Right kidney (tissue), 1 donor: ENCODE measurements around the gene TSHR.

Experiments used
- DNase-seq: peaks from one replicate; pipeline ENCODE4 v3.0.0-alpha.2; 2016

TSHR gene

GRCh38 chr14:81141426-81141825, 186.0 kb downstream of the TSHR start:
- DNase-seq: no peak

- no peak for DNase-seq
These were observed 188.4 kb downstream of the TSHR start for GRCh38 chr14:81143793-81144192.

DNA sequence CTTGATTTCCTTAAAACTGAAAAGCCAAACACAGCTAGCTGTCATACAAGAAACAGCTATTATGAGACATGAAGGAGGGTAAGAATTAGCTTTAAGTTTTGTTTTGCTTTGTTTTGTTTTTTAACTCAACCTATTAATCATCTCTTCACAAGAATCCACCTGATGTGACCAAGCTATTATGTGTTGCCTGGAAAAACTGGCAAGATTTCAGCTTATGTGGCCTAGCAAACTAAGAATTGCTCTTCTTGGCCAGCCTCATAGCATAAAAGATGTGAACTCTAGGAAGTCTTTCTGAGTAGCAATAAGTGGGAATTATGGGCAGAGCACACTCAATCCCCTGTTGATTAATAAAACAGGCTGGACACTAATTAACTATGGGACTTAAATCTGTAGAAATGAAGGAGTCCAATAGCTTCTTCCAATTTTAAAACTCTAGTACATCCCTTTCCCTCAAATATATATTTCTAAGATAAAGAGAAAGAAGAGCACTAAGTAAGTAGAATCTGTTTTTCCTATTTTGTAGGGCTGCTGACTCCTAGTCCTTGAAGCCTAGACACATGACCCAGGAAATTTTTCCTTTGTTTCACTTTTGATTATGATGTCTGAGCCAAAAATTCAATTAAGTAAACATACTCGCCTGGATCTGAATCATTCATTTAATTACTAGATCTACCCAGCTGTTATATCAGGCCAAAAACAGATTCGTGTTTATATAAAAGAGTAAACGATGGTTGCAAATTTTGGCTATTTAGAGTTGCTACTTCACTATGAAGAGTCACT, 189.6 kb downstream of the TSHR start:
- DNase-seq: no peak

DNA sequence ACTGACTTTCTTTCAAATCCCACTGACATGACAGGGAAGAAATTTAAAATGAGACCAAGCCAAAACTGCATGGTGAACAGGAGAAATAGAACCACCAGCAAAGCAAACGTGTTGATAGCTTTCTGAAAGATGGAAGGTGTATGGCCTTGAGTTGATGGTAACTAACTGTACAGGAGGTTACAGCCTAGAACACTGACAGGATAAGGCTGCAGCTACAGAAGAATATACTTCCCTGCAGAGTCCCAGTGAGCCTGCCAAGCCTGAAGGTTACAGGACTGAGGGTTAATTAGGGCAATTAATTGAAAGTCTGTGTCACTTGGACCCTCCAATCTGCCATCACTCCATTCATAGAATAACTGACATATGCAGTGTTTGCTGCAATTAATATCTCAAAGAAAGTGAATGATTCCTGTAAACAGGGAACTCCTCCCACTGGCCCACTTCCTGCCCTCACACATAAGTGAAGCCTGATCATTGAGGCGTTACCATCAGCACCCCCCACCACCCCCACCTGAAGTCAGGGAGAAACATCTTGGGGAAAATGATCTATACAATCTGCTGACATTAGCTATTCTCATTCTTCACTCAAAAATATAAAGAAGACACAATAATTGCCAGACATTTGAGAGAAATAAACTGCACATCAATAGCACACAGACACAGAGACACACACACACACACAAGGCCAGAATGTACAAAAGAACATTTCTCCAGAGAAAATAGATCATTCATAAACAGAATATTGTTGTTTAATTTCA, 191.9 kb downstream of the TSHR start:
- DNase-seq: no peak

DNA sequence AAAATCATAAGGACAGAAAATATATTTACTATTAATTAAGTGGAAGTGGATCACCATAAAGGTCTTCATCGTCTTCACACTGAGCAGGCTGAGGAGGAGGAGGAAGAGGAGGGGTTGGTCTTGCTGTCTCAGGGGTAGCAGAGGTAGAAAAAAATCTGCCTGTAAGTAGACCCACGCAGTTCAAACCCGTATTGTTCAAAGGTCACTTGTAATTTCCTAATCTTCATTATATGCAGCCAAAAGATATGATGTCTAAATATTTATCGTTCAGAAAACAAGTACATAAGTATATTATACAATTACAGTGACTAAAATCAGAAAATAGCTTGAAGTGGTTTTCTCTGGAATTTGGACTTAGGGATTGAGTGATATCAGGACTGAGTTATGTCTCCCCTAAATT, 193.2 kb downstream of the TSHR start:
- no peak for DNase-seq

DNA sequence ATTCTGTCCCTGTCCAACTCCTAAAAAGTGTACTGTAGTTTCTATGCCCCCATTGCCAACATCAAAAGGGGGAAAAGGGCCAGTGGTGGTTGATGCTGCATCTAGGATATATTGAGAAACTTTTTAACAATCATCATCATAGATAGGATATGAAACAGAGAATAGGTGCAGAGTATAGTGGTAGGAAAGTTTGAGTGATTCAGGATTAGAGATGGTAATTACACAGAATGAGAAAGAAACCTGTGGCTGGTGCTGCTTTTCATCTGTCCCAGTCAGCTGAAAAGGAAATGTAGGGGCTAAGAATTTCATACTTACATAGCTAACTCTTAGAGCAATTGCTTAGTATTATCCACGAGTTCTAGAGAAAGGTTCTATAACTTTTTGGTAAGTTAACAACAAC, 197.8 kb downstream of the TSHR start:
- no peak for DNase-seq

DNA sequence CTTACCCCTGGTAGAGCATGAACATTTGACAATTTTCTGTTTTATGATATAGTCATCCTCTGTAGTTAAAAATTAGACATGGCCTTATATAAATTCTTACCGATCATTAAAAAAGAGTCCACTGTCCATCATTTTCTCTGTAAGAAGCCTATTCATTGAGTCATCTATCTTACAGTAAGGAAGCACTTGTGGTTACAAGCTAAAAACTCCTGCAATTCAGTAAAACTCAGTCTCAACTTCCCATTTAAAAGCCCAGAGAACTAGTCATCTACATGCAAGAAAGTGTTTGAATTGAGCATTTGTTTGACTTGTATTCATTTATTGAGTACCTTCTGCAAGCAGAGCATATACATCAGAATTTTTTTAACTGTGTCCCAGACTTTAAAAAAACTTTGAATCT, 202.0 kb downstream of the TSHR start:
- DNase-seq: no peak

GRCh38 chr14:81161088-81161487, 205.7 kb downstream of the TSHR start:
- no peak for DNase-seq

DNA sequence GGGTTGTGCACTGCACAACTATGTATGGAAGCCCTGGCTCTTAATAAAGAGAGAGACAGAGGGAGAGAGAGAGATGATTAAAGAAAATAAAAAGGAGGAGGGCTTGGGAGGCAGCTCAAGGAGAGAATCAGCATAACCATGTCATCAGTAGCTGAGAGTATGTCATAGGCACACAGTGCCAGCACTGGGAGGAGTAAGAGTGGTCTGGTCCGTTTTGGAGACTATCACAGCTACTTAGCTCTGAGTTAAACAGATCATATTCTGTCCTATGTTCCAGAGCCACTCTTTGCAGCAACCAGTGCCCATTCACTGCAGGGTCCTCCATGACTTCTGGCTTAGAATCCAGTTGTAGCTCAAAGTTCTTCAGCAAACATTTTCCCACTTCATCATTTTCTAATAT, 206.3 kb downstream of the TSHR start:
- DNase-seq: no peak

GRCh38 chr14:81162941-81163340, 207.5 kb downstream of the TSHR start:
- no peak for DNase-seq

GRCh38 chr14:81164167-81164774, 208.8 kb downstream of the TSHR start:
- DNase-seq: no peak

- no peak for DNase-seq
These were observed 209.8 kb downstream of the TSHR start for GRCh38 chr14:81165188-81165587.

DNA sequence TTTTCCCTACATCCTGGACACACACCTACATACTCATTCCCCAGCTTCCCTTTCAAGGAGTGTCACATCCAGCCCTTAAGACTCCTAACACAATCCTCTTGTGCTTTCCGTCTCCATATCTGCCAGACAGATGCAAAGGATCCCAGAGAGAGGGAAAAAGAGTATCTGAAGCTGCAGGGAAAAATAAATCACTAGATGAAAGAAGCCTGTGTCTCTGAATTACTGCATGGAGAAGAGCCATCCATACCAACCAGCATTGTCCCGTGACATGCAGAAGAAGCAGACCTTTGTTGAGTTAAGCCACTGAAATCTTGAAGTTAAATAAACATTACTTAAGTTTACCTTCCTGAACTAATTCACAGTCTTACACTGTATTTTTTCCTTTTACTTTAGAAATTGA, 210.7 kb downstream of the TSHR start:
- no peak for DNase-seq

DNA sequence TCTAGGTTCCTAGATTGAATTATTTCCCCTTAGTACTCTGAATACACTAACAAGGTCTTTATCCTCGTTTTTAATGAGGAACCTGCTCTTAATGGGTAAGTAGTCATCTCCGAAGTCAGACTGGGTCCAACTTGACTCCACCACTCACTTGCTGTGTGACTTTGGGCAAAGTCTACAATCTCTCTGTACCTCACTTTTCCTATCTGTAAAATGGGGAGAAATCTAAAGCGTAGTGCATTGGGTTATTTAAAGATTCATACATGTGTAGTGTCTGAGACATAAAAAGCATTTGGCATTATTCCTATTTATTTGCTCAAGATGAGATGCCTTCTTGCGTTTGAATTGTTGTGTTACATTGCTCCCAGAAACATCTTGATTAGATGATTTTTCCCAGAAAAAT, 213.8 kb downstream of the TSHR start:
- no peak for DNase-seq

DNA sequence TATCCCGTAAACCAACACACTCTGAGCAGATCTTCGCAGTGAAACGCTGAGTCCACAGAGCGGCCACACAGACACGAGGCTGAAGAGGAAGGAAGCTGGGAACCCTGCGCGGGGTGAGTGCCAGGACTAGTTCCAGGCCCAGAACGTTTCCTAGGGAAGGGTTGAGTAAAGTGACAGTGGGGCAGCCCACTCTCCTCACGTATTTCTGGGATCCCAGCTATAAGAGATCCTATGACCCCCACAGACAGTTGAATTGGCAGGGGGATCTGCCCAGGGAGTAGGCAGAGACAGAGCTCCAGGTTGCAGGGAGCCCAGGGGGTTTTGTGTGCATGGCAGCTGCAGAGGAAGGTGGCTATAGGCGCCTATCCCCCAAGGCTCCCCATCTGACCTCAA, 214.3 kb downstream of the TSHR start:
- no peak for DNase-seq

DNA sequence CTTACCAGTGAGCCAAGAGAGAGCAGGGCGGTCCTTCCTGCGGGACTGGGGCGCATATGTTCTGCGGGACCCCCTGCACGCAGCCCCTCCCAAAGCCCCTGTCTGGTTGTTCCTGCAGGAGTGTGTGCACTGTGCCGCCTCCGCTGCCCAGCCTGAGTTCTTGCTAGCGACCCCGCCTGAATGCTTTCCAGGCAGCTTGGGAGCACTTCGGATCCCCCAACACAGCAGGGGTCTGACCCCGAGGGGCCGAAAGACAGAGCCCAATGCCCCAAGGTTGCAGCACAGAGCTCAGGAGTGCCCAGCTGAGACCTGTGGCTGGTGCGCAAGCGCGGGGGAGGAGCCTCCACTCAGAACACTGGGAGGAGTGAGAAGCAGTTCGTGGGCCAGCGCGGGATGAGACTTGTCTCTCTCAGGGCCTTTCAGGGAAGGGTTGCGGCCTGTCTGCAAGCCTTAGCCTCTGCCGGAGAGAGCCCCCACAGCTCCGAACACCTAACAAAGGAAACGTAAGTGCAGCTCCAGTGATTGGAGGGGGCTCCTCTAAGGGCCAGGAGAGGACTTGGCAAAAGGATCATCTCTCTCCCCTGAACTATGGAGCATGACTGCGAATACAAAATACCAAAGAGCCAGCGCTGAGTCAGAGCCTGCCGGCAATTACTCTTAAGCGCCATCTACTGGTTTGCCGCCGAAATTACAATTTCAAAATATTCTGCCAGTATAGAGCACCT, 214.8 kb downstream of the TSHR start:
- peak; percentile 97 for DNase-seq

DNA sequence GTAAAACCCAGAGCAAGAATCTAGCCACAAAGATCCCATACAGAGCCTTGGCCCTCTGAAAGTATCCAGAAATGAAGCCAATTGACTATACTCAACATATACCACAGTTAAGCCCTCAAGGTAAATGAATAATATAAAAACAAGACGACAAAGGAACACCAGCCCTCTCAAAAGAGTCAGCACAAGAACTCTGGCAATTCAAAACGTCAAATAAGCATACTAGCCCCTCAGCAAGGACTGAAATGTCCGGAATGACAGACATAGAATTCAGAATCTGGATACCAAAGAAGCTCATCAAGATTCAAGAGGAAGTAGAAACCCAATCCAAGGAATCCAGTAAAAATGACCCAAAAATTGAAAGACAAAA, 215.4 kb downstream of the TSHR start:
- no peak for DNase-seq

- no peak for DNase-seq
These were observed 216.9 kb downstream of the TSHR start for GRCh38 chr14:81172353-81172752.

GRCh38 chr14:81172881-81173280, 217.5 kb downstream of the TSHR start:
- DNase-seq: no peak

DNA sequence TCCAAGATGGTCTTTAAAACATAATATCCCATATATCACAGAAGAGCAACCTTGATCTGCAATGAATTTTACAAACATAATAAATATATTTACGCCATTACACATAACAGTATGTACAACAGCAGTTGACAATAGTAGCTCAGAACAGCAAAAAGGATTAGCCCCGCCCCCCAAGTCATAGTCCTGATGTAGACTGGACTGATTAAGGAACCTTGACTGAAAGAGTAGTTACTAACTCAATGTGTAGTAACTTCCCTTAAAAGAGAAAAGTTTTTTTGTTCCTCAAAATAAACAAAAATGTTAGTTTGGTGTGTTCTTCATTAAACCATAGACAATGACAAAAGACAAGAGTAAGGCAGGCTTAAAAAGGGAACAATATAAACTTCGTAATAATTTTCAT, 220.8 kb downstream of the TSHR start:
- DNase-seq: no peak

DNA sequence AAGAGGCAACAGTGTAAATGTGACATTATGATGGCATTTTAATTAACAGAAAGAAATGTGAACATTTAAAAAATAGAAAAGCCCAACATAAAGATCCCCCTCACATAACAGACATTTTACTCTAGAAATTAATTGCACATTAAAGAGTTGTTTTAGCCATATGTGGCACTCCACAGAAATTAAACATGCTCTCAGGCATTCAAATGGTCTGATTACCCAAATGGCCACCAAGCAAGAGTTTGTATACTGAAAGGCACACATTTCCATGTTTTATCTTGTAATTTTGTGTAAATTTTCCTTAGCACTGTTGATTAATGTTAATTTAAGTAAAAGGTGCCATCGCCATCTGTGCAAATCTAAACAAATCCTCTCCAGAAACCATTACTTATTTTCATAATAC, 221.8 kb downstream of the TSHR start:
- DNase-seq: no peak

- no peak for DNase-seq
These were observed 222.6 kb downstream of the TSHR start for GRCh38 chr14:81178063-81178462.

DNA sequence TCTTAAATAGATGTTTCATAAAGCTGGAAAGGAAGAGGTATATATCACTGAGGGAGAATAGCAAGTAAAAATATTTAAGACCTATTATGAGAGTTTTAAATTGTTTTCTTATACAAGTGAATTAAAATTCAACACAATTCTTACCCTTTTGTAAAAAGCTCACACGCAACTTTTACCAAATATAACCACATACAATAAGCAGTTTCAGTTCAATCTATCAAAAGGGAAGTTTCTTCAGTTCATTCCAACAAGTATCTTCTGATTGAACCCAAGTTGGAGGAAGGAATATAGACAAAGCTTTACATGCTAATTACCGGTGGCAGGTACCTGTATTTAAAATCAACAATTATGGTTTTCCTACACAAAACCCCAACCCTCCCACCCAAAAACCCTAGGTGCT, 224.2 kb downstream of the TSHR start:
- no peak for DNase-seq
